GM12878 (cell line): ENCODE measurements around the gene CSAG2. TPM values are rescaled to one million over a fixed set of nuclear protein-coding genes. Genes with fewer than 3 reads are reported as not detected.
"Not testable (repeated sequence)": the region's sequence is repeated elsewhere in the genome, so short reads cannot be mapped to it uniquely, and the experiment has no call there.

ENCODE experiments used
- ATAC-seq: fragments of 200-7000 bp; cut with Tn5 transposase; 3 replicates; pipeline ENCODE4 v1.9.1; 2020; ENCODE audit warnings: mild to moderate bottlenecking, moderate library complexity
- BruUV-seq: library from RNA; stranded (reverse); fragments of 400-500 nt; replicated peaks from 2 replicates; lab custom pipeline; 2021; lab: Mats Ljungman, UMichigan
- CTCF ChIA-PET: fragments of 300-600 bp; sonication (Branson Sonifier 250); formaldehyde crosslinking; extraction: SDS; loops from one replicate; lab custom pipeline; 2021; ENCODE audit warnings: inconsistent platforms; lab: Yijun Ruan, JAX
- POLR2A ChIA-PET: fragments of 350-600 bp; formaldehyde crosslinking; extraction: SDS; loops from one replicate; lab custom pipeline; 2021; ENCODE audit warnings: inconsistent platforms; lab: Charles Lee
- RAD21 ChIA-PET: fragments of 300-600 bp; sonication (Branson Sonifier 250); formaldehyde crosslinking; loops from one replicate; lab custom pipeline; 2023; ENCODE audit warnings: antibody characterized with exemption; ENCODE audit not compliant: unreplicated experiment; lab: Charles Lee
- SMC1A ChIA-PET: fragments of 300-600 bp; sonication (Branson Sonifier 250); formaldehyde crosslinking; loops from one replicate; lab custom pipeline; 2023; ENCODE audit not compliant: unreplicated experiment, uncharacterized antibody; lab: Charles Lee
- DNase-seq: peaks from one replicate; pipeline ENCODE4 v3.0.0-alpha.2; 2011; ENCODE audit warnings: low read depth, low spot score
- FAIRE-seq: peaks from 3 replicates; lab custom pipeline; 2011; peaks lifted over from hg19 to GRCh38; lab: Jason Lieb, UNC
- H2AFZ ChIP-seq: 2 replicates; pipeline ENCODE4 v1.6.0; 2011; ENCODE audit warnings: low read depth, low read length, control low read depth; ENCODE audit not compliant: control insufficient read depth
- H3K27ac ChIP-seq: 2 replicates; pipeline ENCODE4 v1.5.1; 2011; ENCODE audit warnings: control low read depth; ENCODE audit not compliant: control insufficient read depth, insufficient read depth
- H3K27me3 ChIP-seq, 2 experiments: replicated peaks in 1 of 2; 2 replicates each; pipeline versions ENCODE4 v1.6.0 to v1.6.1; 2011; ENCODE audit warnings: low read length in 1 of 2; ENCODE audit not compliant: control insufficient read depth in 2 of 2, insufficient read depth in 2 of 2
- H3K36me3 ChIP-seq, 2 experiments: 2 replicates each; pipeline ENCODE4 v1.5.1; 2011; ENCODE audit warnings: low read length in 1 of 2; ENCODE audit not compliant: control insufficient read depth in 2 of 2, insufficient read depth in 2 of 2
- H3K4me1 ChIP-seq: 2 replicates; pipeline ENCODE4 v1.6.1; 2011; ENCODE audit warnings: mild to moderate bottlenecking, low read length, moderate library complexity, mixed read lengths; ENCODE audit not compliant: control insufficient read depth, insufficient read depth
- H3K4me2 ChIP-seq: 2 replicates; pipeline ENCODE4 v1.6.0; 2011; ENCODE audit warnings: control low read depth; ENCODE audit not compliant: control insufficient read depth, insufficient read depth
- H3K4me3 ChIP-seq: fragments of 200-600 bp; sonication (generic); 2 replicates; pipeline ENCODE4 v1.5.1; 2016
- H3K79me2 ChIP-seq: 2 replicates; pipeline ENCODE4 v1.6.0; 2011; ENCODE audit warnings: low read length; ENCODE audit not compliant: control insufficient read depth, insufficient read depth
- H3K9ac ChIP-seq: 2 replicates; pipeline ENCODE4 v1.8.0; 2011; ENCODE audit warnings: low read length, control low read depth, mixed read lengths; ENCODE audit not compliant: control insufficient read depth, insufficient read depth
- H3K9me3 ChIP-seq: replicated peaks from 3 replicates; pipeline ENCODE4 v1.5.1; 2011; ENCODE audit warnings: mild to moderate bottlenecking, low read length; ENCODE audit not compliant: control insufficient read depth, insufficient read depth
- H4K20me1 ChIP-seq: 2 replicates; pipeline ENCODE4 v1.6.0; 2011; ENCODE audit not compliant: control insufficient read depth, insufficient read depth
- BRCA1 ChIP-seq: IDR thresholded peaks from 2 replicates; pipeline ENCODE4 v1.6.1; 2011; ENCODE audit warnings: low read depth, low read length, improper control_type of control experiment
- IKZF1 ChIP-seq: fragments of 450-650 bp; conservative IDR thresholded peaks from 2 replicates; pipeline ENCODE4 v1.6.1; 2017; ENCODE audit warnings: antibody characterized with exemption, mild to moderate bottlenecking
- JUNB ChIP-seq: IDR thresholded peaks from 2 replicates; pipeline ENCODE4 v1.6.1; 2016; ENCODE audit warnings: antibody characterized with exemption, mild to moderate bottlenecking
- MEF2A ChIP-seq: IDR thresholded peaks from 2 replicates; pipeline ENCODE4 v1.6.1; 2011; ENCODE audit warnings: low read depth, mild to moderate bottlenecking, low read length, moderate library complexity; ENCODE audit not compliant: insufficient read depth
- MYC ChIP-seq: IDR thresholded peaks from 2 replicates; pipeline ENCODE4 v1.6.1; 2011; ENCODE audit warnings: mild to moderate bottlenecking, low read length, moderate library complexity, inconsistent platforms; ENCODE audit not compliant: insufficient read depth, insufficient replicate concordance, insufficient read length, severe bottlenecking
- STAT3 ChIP-seq: IDR thresholded peaks from 2 replicates; pipeline ENCODE4 v1.6.1; 2011; ENCODE audit warnings: low read depth, low read length, improper control_type of control experiment
- TCF12 ChIP-seq: IDR thresholded peaks from 2 replicates; pipeline ENCODE4 v1.6.1; 2011; ENCODE audit warnings: low read depth, mild to moderate bottlenecking, low read length
- ZBED1 ChIP-seq: IDR thresholded peaks from 2 replicates; pipeline ENCODE4 v1.6.1; 2016; ENCODE audit warnings: borderline replicate concordance
- ZNF274 ChIP-seq: IDR thresholded peaks from one replicate; pipeline ENCODE4 v1.8.0; 2011; ENCODE audit not compliant: insufficient read length, insufficient read depth
- WGBS: methylation state at CpG from one replicate; pipeline ENCODE4 v1.1.6; 2016; ENCODE audit warnings: low lambda C conversion rate; ENCODE audit not compliant: insufficient replicate concordance, insufficient coverage; ENCODE audit errors: missing lambda C conversion rate; 5-methylcytosine and 5-hydroxymethylcytosine counted together
- in situ Hi-C: fragments of 300-500 bp; cut with MboI; formaldehyde crosslinking; loops from 9 replicates; pipeline ENCODE4 v1.14.3; 2018; ENCODE audit warnings: mixed read lengths
- intact Hi-C: fragments of 100-400 bp; cut with micrococcal nuclease; formaldehyde crosslinking; loops from one replicate; pipeline ENCODE4 v1.14.2; 2022; ENCODE audit not compliant: unreplicated experiment
- polyA plus RNA-seq, 11 experiments: library from polyadenylated mRNA; depleted of rRNA in 4 of 11; unstranded in 6 of 11; stranded (reverse) in 5 of 11; fragments of >200 nt; fragmentation: Nextera tagmentation in 4 of 11; fragmentation: Illumina TruSeq in 1 of 11; extraction: Ambion mirVana in 4 of 11; extraction: Trizol in 1 of 11; gene quantifications; 1 replicate in 1 of 11; 2 replicates in 10 of 11; pipeline versions ENCODE4 v1.2.1 to v1.2.3, GENCODE V29; 2011 to 2016; ENCODE audit warnings: inconsistent platforms in 2 of 11, missing spikeins in 2 of 11, low read depth in 1 of 11
- total RNA-seq, 4 experiments: library from RNA; depleted of rRNA in 3 of 4; stranded (reverse); fragments of >200 nt in 3 of 4; fragmentation: Illumina TruSeq in 1 of 4; extraction: Trizol in 1 of 4; gene quantifications; 2 replicates each; pipeline versions ENCODE4 v1.2.1 to v1.2.3, GENCODE V29; 2013 to 2021
- TF ChIP-seq, protein P1 (sequence below): IDR thresholded peaks from 2 replicates; pipeline ENCODE4 v1.6.1; 2011; ENCODE audit warnings: mild to moderate bottlenecking, low read depth, low read length, moderate library complexity; ENCODE audit not compliant: insufficient replicate concordance
- TF ChIP-seq, protein P2 (sequence below): IDR thresholded peaks from 2 replicates; pipeline ENCODE4 v1.6.1; 2012; ENCODE audit warnings: low read depth, low read length, improper control_type of control experiment

The CSAG2 gene
- total and polyA plus RNA-seq, 10 of the 15 experiments (the other 5 are each of a cell fraction or from before 2014, with no cell fraction given): 0.14 to 0.83 (median 0.46) TPM; not detected in 3

DNA sequence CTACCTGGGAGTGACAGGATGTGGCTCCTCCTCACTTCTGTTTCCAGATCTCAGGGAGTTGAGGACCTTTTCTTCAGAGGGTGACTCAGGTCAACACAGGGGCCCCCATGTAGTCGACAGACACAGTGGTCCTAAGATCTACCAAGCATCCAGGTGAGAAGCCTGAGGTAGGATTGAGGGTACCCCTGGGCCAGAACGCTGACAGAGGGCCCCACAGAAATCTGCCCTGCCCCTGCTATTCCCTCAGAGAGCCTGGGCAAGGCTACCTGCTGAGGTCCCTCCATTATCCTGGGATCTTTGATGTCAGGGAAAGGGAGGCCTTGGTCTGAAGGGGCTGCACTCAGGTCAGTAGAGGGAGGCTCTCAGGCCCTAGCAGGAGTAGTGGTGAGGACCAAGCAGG lies 26.0 kb upstream of the CSAG2 start:
- in situ Hi-C loops: no loop called here

DNA sequence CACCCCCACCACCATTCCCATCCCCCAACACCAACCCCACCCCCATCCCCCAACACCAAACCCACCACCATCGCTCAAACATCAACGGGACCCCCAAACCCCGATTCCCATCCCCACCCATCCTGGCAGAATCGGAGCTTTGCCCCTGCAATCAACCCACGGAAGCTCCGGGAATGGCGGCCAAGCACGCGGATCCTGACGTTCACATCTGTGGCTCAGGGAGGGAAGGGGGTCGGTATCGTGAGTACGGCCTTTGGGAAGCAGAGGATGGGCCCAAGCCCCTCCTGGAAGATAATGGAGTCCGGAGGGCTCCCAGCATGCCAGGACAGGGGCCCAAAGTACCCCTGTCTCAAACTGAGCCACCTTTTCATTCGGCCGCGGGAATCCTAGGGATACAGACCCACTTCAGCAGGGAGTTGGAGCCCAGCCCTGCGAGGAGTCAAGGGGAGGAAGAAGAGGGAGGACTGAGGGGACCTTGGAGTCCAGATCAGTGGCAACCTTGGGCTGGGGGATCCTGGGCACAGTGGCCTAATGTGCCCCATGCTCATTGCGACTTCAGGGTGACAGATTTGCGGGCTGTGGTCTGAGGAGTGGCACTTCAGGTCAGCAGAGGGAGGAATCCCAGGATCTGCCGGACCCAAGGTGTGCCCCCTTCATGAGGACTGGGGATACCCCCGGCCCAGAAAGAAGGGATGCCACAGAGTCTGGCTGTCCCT lies 25.2 kb upstream of the CSAG2 start:
- WGBS: 51% methylated on average over 22 of the region's 22 CpGs
- H3K9me3 ChIP-seq, H3K79me2 ChIP-seq, intact Hi-C loops, H3K27me3 ChIP-seq, H3K27ac ChIP-seq, FAIRE-seq, POLR2A ChIA-PET, RAD21 ChIA-PET, H3K4me1 ChIP-seq, BruUV-seq, ATAC-seq, H2AFZ ChIP-seq, H3K9ac ChIP-seq, H3K4me3 ChIP-seq, H3K4me2 ChIP-seq, CTCF ChIA-PET, DNase-seq, H4K20me1 ChIP-seq, H3K36me3 ChIP-seq, in situ Hi-C loops: not testable (repeated sequence)
- SMC1A ChIA-PET: interaction anchor here (0.6 kb wide), 1 partner anchor 824 kb away, joined by 3 read pairs; no protein-coding TSS in a partner anchor

More for the DNA sequence above, 26.0 kb upstream of the CSAG2 start:
- SMC1A ChIA-PET: no interaction called here
- POLR2A ChIA-PET: no interaction called here
- 5% methylated on average over 2 of the region's 2 CpGs for WGBS
- Histone ChIP-seq H3K27me3 (no peaks in the 10 kb centered on the region), H3K9ac (no peak overlapping the region), H2AFZ (no peak overlapping the region), H3K4me1 (no peaks in the 10 kb centered on the region), H3K4me3 (no peak overlapping the region), H3K4me2 (no peak overlapping the region), H3K79me2 (no peaks in the 10 kb centered on the region), H3K27ac (no peak overlapping the region), H4K20me1 (no peaks in the 10 kb centered on the region), H3K9me3 (no peaks in the 10 kb centered on the region), H3K36me3 (no peaks in the 10 kb centered on the region)
- intact Hi-C loops: no loop called here
- CTCF ChIA-PET: no interaction called here
- no peak for FAIRE-seq
- TF ChIP-seq IKZF1: no peak
- no peak for TF ChIP-seq STAT3
- TF ChIP-seq BRCA1: no peak
- no peak for TF ChIP-seq JUNB
- no peak for TF ChIP-seq MYC
- TF ChIP-seq ZNF274: no peak
- TF ChIP-seq MEF2A: no peak
- TF ChIP-seq, protein P1, sequence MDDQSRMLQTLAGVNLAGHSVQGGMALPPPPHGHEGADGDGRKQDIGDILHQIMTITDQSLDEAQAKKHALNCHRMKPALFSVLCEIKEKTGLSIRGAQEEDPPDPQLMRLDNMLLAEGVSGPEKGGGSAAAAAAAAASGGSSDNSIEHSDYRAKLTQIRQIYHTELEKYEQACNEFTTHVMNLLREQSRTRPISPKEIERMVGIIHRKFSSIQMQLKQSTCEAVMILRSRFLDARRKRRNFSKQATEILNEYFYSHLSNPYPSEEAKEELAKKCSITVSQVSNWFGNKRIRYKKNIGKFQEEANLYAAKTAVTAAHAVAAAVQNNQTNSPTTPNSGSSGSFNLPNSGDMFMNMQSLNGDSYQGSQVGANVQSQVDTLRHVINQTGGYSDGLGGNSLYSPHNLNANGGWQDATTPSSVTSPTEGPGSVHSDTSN: no peak
- no peak for TF ChIP-seq TCF12
- TF ChIP-seq ZBED1: no peak
- TF ChIP-seq, protein P2, sequence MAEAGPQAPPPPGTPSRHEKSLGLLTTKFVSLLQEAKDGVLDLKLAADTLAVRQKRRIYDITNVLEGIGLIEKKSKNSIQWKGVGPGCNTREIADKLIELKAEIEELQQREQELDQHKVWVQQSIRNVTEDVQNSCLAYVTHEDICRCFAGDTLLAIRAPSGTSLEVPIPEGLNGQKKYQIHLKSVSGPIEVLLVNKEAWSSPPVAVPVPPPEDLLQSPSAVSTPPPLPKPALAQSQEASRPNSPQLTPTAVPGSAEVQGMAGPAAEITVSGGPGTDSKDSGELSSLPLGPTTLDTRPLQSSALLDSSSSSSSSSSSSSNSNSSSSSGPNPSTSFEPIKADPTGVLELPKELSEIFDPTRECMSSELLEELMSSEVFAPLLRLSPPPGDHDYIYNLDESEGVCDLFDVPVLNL: no peak
- no peak for ATAC-seq
- no peak for DNase-seq
- RAD21 ChIA-PET: no interaction called here
- no TSS peak for BruUV-seq
